Central memory CD4-positive, alpha-beta T cell (primary cell): ENCODE results near the gene KNG1.

Experiments
- DNase-seq: peaks from one replicate; pipeline ENCODE4 v3.0.0; 2022

The KNG1 gene

DNA sequence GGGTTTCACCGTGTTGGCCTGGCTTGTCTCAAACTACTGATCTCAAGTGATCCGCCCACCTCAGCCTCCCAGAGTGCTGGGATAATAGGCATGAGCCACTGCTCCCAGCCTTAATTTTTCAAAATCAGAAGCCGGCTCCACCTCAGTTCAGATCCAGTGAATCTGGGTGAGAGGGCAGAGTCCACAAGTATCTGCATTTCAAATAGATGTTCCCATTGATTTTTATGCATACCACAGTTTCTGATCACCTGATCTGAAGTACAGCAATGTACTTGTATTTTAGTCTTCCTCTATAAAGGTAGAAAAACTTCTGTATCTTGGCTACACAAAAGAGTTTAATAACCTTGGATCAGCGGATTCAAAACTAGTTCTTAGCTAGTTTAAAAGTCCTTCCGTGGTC lies 62.0 kb downstream of the KNG1 start:
- no peak for DNase-seq

DNA sequence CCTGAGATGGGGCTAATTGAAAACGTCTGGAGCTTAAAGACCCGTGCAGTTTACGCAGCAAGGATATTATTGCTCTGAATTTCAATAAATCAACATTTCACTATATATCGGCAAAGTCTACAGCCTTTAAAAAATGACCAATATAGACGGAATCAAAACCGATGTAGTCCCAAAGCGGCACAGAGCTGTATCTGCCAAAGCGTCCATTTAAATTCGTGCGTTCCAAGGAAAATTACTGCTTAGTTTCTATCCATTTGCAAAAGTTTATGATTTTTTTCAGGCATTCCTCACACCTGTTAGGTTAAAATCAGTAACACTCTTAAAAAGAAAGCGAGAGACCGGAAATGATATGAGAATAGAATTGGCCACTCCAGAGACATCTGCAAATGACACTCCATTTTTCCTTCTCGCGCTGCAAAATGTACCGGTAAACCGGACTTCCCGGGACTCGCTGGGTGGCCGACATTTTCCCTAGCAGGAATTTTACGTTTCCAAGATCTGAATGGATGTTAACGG lies 65.4 kb downstream of the KNG1 start:
- DNase-seq: no peak

DNA sequence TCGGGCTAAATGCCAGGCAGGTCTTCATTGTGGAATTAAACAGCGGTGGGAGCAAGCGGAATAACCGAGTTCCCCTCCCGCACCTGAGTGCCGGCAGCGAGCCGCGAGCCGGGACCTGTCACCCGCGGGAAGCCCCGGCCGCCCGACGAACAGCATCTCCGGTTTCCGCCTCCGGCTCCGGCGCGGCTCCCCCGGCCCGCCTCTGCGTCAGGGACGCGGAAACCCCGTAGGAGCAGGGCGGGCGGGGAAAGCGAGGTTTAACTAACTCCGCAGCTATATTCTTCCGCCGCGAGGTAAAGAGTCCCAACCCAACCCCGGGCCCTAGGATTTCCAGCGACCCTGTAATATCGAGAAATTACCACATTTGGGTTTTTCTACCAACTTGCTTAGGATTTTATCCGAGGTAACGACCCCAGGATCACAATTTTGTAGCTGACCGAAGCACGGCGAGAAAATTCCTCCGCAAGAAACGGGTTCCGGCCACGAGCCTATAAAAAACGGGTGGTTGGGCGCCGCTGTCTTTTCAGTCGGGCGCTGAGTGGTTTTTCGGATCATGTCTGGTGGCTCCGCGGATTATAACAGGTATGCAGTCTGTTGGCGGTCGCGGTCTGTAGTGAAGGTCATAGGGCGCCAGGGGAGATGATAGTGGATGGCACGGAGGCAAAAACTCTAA lies 66.0 kb downstream of the KNG1 start, which contains the start of gene EIF4A2:
Gene EIF4A2, plus strand, starts transcription at position 520 of the 673 bp plus-strand sequence. Its CDS starts 34 bp downstream, at position 554.
- peak; percentile 93 for DNase-seq

DNA sequence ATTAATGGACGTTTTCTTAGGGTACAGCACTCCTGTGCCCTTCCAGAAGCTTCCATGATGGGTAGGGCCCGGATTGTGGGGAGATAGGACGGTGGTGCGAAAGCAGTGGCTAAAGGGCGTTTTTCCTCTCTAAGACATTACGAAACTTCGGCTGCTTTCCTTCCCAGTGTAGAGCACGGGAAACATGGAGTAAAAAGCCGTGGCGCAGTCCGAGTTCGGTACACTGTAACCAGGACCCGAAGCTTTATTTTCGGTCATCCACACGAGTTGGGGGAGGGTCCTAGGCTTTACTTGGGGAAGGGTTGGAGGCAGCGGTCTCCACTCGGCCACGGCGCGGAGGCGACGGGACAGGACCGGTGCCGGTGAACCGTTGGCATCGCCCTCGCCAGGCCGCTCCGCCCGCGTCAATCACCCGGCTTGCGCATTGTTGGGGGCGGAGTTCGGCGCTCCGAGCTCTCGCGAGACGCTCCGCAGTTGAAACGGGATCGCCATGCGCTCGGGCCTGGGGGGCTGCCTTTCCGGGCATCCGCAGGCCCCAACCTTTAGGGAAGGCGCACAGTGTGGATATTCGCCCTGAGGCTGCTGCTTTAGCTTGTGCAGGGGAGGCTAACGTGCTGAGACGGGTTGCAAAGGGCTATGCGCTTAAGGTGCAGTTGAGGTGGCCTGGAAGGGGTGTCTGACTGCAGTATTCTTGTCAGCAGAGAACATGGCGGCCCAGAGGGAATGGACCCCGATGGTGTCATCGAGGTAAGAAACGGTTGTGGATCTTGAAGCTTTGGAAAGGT lies 66.8 kb downstream of the KNG1 start:
- DNase-seq: peak; percentile 81

DNA sequence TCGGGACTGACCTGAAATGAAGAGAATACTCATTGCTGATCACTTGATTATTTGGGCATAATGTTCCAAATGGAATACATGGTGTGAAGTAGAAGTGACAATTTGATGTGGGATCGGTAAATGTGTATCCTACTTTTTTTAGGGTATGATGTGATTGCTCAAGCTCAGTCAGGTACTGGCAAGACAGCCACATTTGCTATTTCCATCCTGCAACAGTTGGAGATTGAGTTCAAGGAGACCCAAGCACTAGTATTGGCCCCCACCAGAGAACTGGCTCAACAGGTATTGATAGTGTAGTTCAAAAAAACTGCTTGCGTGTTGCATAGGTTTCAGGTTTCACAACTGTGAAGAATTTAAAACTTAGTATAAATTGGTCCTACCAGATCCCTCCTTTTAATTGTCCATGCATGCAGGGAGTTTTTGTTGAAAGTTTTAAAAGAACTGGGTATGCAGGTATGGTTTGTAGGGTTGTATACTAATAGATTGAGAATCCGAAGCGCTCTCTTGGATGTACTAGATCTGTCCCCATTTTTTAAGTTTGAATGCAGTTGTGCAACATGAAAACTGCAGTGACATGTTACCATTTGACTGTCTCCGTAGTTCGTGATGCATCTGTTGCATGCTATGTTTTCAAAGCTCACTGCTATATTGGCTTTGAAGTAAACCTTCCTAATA lies 67.8 kb downstream of the KNG1 start:
- DNase-seq: no peak

DNA sequence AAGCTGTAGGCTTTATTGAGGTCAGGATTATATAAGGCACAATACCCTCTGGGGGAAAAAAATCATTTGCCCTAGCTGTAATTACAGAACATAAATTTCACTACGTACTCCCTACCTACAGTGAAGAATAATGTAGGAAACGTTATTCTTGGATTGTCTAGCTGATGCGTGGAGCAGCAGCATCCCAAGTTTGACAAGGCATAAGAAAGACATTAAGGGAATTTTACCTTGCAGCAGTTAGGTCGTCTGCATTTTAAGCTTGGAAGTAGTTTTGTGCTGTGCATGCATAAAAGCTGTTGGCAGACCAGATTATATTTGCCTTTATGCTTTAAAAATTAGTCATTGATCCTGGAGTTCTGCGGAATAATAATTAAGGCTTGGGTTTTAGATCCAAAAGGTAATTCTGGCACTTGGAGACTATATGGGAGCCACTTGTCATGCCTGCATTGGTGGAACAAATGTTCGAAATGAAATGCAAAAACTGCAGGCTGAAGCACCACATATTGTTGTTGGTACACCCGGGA lies 68.4 kb downstream of the KNG1 start:
- no peak for DNase-seq

DNA sequence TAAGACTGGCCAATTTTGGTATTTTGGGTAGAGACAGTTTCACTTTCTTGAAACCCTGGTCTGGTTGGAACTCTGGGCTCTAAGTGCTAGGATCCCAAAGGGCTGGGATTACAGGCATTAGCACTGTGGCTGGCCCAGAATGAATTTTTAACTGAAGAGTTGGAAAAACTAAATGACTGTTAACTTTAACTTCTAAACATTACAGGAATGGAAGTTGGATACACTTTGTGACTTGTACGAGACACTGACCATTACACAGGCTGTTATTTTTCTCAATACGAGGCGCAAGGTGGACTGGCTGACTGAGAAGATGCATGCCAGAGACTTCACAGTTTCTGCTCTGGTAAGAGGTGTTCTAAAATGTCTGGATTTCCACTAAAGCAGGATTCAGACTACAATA lies 69.8 kb downstream of the KNG1 start:
- no peak for DNase-seq

DNA sequence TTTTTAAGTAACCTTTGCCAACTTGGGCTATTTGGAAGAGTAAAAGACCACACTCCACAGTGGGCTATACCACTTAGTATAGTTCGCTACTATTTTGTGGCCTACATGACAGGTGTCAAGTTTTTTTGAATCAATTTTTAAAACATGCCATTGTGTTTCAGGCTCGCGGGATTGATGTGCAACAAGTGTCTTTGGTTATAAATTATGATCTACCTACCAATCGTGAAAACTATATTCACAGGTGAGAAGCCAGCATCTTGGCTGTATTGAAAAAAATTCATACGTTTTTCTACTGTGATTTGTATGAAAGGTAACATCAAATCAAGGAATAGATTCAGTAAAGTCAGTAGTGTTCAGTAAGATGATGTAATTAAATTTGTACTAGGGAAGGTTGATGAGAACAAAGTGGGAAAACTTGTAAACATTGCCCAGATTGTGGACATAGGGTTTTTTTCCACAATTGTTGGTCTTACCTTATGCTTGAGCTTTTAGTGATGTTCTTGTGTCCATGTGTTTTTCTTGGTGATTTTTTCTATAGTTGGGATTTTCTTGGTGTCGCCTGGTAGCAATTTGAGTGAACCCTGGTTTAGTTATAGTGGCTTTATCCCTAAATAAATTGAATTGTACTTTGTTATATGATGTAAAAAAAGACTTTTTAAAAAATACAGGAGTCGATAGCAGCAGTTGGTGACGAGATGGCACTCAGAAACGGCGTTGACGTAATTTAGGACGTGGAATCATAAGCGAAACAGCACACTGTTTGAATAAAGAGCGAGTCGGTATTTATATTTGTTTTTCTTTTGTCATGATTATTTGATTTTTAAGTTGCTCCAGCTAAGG lies 70.7 kb downstream of the KNG1 start:
- DNase-seq: no peak

DNA sequence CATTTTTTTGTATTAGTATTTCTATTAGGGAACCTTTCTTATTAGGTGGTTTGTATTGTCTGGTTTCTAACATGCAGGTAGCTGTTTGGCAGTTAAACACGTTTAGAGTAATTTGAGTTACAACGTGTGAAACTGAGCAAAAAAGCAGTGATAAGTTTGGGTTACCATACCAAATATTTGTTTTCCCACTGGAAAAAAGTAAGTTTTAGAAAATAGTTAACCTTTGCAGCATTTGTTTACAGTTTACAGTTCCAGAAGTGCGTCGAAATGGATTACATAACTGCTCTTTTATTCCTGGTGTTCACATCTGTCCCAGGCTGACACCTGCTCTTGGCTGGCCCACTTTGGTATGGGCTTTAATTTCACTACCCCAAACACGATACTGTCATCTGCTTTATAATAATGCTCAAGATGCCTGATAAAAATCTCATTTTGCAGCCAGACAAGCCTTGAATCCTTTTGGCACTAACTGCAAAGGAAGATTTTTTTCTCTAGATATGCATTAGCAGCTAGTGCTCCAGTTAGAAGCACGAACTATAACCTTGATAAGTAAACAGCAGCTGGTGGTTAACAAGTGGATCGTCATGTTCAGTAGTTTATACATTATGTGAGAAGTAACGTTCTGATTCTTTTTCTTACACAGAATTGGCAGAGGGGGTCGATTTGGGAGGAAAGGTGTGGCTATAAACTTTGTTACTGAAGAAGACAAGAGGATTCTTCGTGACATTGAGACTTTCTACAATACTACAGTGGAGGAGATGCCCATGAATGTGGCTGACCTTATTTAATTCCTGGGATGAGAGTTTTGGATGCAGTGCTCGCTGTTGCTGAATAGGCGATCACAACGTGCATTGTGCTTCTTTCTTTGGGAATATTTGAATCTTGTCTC lies 71.6 kb downstream of the KNG1 start:
- DNase-seq: no peak

DNA sequence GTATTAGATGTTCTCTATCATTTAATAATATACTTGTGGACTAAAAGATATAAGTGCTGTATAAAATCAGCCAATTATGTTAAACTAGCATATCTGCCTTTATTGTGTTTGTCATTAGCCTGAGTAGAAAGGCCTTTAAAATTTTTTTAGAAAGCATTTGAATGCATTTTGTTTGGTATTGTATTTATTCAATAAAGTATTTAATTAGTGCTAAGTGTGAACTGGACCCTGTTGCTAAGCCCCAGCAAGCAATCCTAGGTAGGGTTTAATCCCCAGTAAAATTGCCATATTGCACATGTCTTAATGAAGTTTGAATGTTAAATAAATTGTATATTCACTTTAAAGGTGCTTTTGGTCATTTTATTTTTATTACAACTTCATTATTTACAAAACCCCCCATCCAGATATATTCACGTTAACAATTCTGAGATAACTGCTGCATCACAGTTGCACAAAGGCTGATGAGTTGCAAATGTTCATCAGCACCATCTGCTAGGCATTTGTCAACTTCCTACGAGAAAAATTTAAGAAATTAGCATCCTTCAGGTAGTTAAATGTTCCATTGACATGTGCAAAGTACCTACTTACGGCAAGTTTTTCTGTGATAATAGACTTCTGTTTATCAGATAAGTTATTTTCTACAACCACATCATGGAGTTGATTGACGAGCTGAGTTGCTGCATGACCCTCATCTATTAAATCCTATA lies 72.5 kb downstream of the KNG1 start:
- no peak for DNase-seq

DNA sequence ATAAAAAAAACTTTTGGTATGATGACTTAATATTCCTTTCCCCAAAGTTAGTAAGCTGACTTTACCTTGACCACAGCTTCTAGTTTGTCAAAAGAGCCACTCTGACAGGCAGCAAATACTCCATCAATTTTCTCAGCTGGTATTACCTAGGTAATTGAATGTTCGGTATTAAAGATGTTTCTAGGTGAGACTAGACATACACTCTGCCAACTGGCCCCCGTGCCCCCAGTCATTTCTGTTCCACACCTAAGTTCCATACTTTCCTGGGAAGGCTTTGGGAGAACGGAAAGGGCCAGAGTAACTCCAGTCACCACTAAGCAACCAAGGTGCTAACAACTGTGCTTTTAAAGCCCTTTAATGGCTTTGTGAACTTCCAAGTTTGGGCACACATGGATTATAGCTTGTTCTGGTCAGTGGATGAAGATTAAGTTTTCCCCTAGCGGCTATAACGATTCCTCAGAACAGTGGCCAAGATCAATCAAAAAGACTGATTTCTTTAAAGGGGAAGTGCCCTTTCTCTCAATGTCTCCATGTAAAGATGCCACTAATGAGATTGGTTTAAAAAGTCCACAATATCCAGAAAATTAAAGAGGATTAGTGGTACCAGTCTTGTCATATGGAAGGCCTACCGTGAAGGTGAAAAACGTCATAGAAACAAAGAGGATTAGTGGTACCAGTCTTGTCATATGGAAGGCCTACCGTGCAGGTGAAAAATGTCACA lies 73.3 kb downstream of the KNG1 start:
- DNase-seq: no peak
